ENCODE results near the gene ZEB2. TPM values are rescaled to one million over a fixed set of nuclear protein-coding genes. Genes with fewer than 3 reads are reported as not detected.

ZEB2 gene
- total and polyA plus RNA-seq, 2 of the 8 experiments (the other 6 are each of a cell fraction or from before 2014, with no cell fraction given) = 0.38 TPM; not detected in 1

DNA sequence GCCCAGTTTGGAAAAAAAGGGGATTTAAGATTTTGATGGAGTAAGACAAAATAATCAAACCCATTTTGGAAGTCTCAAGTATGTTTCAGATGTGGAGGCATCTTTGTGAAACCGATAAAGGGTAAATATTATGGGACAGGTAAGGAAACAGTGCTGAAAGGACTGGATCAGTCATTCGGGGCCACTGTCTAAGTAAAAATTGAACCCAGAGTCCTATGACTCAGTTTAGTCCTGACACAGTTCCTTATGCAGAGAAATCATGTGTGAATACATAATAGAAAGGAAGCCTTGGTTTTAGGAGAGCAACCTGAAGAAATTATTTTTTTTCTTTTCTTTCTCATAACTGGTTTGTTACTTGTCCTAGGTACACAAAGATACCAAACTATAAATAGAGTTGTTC, 15.4 kb upstream of the ZEB2 start:
- no peaks in the 10 kb centered on the region for H3K79me2 ChIP-seq (ENCODE audit: control insufficient read depth in 1 of 2, insufficient read depth in 2 of 2, low read length in 2 of 2)
- H3K4ac ChIP-seq (replicated peaks; ENCODE audit: insufficient read length, low read depth, low read length) = no peak overlapping the region
- no peak overlapping the region for H2BK120ac ChIP-seq (replicated peaks; ENCODE audit: low read depth, low read length)
- H3K27me3 ChIP-seq (replicated peaks in 1 of 4; ENCODE audit: control insufficient read depth in 3 of 4, extremely low read depth in 1 of 4, insufficient read depth in 3 of 4, low read length in 3 of 4) = no peaks in the 10 kb centered on the region
- H2AFZ ChIP-seq (ENCODE audit: low read length) = no peak overlapping the region
- no peak overlapping the region for H4K8ac ChIP-seq (ENCODE audit: extremely low read depth, insufficient read depth, low read length)
- H2AK5ac ChIP-seq (ENCODE audit: low read depth, low read length) = no peak overlapping the region
- 94% methylated on average over 2 of the region's 2 CpGs; no CpG with 5 or more reads in 1 of the 2 experiments for WGBS, 2 experiments (ENCODE audit: extremely low coverage in 1 of 2, insufficient coverage in 1 of 2, insufficient read length in 1 of 2, insufficient replicate concordance in 2 of 2, low coverage in 1 of 2, low lambda C conversion rate in 2 of 2, missing lambda C conversion rate in 1 of 2)
- no peaks in the 10 kb centered on the region for H3K79me1 ChIP-seq (ENCODE audit: low read depth, low read length)
- no peak overlapping the region for H2BK5ac ChIP-seq (ENCODE audit: low read depth, low read length)
- 0 out of 7 replicates have a peak, but pooled peaks cover 0 to 1% (median 0%) of the 10 kb centered on the region in 4 experiments for H3K4me1 ChIP-seq (replicated peaks in 1 of 4; ENCODE audit: control insufficient read depth in 3 of 4, insufficient read depth in 4 of 4, low read length in 3 of 4)
- no peak for TF ChIP-seq RXRA (IDR thresholded peaks at IDR 0.05; ENCODE audit: insufficient read depth, low read depth, low read length)
- no peak for TF ChIP-seq CREB1 (IDR thresholded peaks at IDR 0.05)
- no peak for TF ChIP-seq TAF1 (IDR thresholded peaks at IDR 0.05; ENCODE audit: low read depth, low read length)
- no peaks in the 10 kb centered on the region for H3K36me3 ChIP-seq (ENCODE audit: control insufficient read depth in 2 of 4, insufficient read depth in 4 of 4, low read length in 3 of 4)
- DNase-seq (ENCODE audit: low read depth in 1 of 2, low spot score in 2 of 2) (no peak), FAIRE-seq (no peak)
- H3K27ac ChIP-seq (ENCODE audit: low read depth, low read length) = no peak overlapping the region
- no peak overlapping the region for H2BK15ac ChIP-seq (ENCODE audit: low read length)
- H3K9me3 ChIP-seq (ENCODE audit: insufficient read depth in 2 of 2, low read depth in 1 of 2, low read length in 1 of 2) = no peaks in the 10 kb centered on the region
- no peak overlapping the region for H4K5ac ChIP-seq (ENCODE audit: insufficient read length, low read depth, low read length)
- no peak overlapping the region for H2BK20ac ChIP-seq (ENCODE audit: low read length)
- POLR2A ChIA-PET (ENCODE audit: partially characterized antibody) = no interaction called here
- no peak overlapping the region for H3K18ac ChIP-seq (ENCODE audit: extremely low read depth, low read length)
- H3K23ac ChIP-seq (ENCODE audit: insufficient read length) = no peak overlapping the region
- no peak overlapping the region for H3K4me2 ChIP-seq (ENCODE audit: insufficient read depth in 1 of 2, low read depth in 2 of 2, low read length in 2 of 2)
- CTCF ChIA-PET (ENCODE audit: partially characterized antibody) = no interaction called here
- H2BK12ac ChIP-seq (ENCODE audit: low read depth, low read length) = no peak overlapping the region
- H3K23me2 ChIP-seq (ENCODE audit: low read depth, low read length) = no peaks in the 10 kb centered on the region
- no peaks in the 10 kb centered on the region for H4K20me1 ChIP-seq (replicated peaks in 1 of 2; ENCODE audit: control insufficient read depth in 1 of 2, insufficient read depth in 2 of 2, low read length in 2 of 2)
- no peak overlapping the region for H3K56ac ChIP-seq (replicated peaks; ENCODE audit: insufficient read length, low read depth, low read length)
- no peak overlapping the region for H4K91ac ChIP-seq (replicated peaks; ENCODE audit: insufficient read length, low read length)
- H3K14ac ChIP-seq (ENCODE audit: insufficient read length) = no peak overlapping the region
- H3K9ac ChIP-seq (replicated peaks in 1 of 4; ENCODE audit: extremely low read depth in 1 of 4, low read depth in 3 of 4, low read length in 3 of 4) = no peak overlapping the region
- no peak overlapping the region for H3K4me3 ChIP-seq (ENCODE audit: extremely low read depth in 1 of 4, insufficient read depth in 2 of 4, low read depth in 3 of 4, low read length in 4 of 4)
